HEK293 (cell line): ENCODE results near the gene C6orf141.

Experiments
- GFI1B ChIP-seq: fragments of 450-650 bp; formaldehyde crosslinking; IDR thresholded peaks from 2 replicates; pipeline ENCODE4 v1.5.1; 2016; ENCODE audit warnings: missing biosample characterization, missing genetic modification characterization
- GLIS2 ChIP-seq: fragments of 450-650 bp; formaldehyde crosslinking; IDR thresholded peaks from 2 replicates; pipeline ENCODE4 v1.5.1; 2016; ENCODE audit warnings: missing biosample characterization, missing genetic modification characterization
- IKZF3 ChIP-seq: fragments of 450-650 bp; IDR thresholded peaks from 2 replicates; pipeline ENCODE4 v1.5.0; 2018; ENCODE audit warnings: missing biosample characterization, mild to moderate bottlenecking, missing genetic modification characterization, moderate library complexity
- INSM2 ChIP-seq: fragments of 450-650 bp; formaldehyde crosslinking; IDR thresholded peaks from 2 replicates; pipeline ENCODE4 v1.5.1; 2016; ENCODE audit warnings: missing biosample characterization, missing genetic modification characterization
- KLF1 ChIP-seq: fragments of 450-650 bp; formaldehyde crosslinking; IDR thresholded peaks from 2 replicates; pipeline ENCODE4 v1.5.1; 2016; ENCODE audit warnings: missing biosample characterization, missing genetic modification characterization
- SP2 ChIP-seq: fragments of 450-650 bp; formaldehyde crosslinking; IDR thresholded peaks from 2 replicates; pipeline ENCODE4 v1.5.1; 2016; ENCODE audit warnings: missing biosample characterization, missing genetic modification characterization
- TSHZ1 ChIP-seq: fragments of 450-650 bp; formaldehyde crosslinking; IDR thresholded peaks from 2 replicates; pipeline ENCODE4 v1.5.1; 2016; ENCODE audit warnings: missing biosample characterization, missing genetic modification characterization, borderline replicate concordance
- WT1 ChIP-seq: fragments of 450-650 bp; formaldehyde crosslinking; IDR thresholded peaks from 2 replicates; pipeline ENCODE4 v1.5.1; 2016; ENCODE audit warnings: missing biosample characterization, missing genetic modification characterization
- ZBTB8A ChIP-seq: fragments of 450-650 bp; formaldehyde crosslinking; IDR thresholded peaks from 2 replicates; pipeline ENCODE4 v1.5.1; 2016; ENCODE audit warnings: missing biosample characterization, missing genetic modification characterization
- ZFP3 ChIP-seq: fragments of 450-650 bp; formaldehyde crosslinking; IDR thresholded peaks from 2 replicates; pipeline ENCODE4 v1.5.1; 2016; ENCODE audit warnings: low read depth, missing biosample characterization, missing genetic modification characterization
- ZFP69B ChIP-seq: fragments of 450-650 bp; formaldehyde crosslinking; IDR thresholded peaks from 2 replicates; pipeline ENCODE4 v1.5.1; 2016; ENCODE audit warnings: missing biosample characterization, missing genetic modification characterization
- ZNF157 ChIP-seq: fragments of 450-650 bp; formaldehyde crosslinking; IDR thresholded peaks from 2 replicates; pipeline ENCODE4 v1.5.1; 2016; ENCODE audit warnings: missing biosample characterization, missing genetic modification characterization
- ZNF16 ChIP-seq: fragments of 450-650 bp; formaldehyde crosslinking; IDR thresholded peaks from 2 replicates; pipeline ENCODE4 v1.5.1; 2016; ENCODE audit warnings: low read depth, missing biosample characterization, missing genetic modification characterization
- ZNF214 ChIP-seq: fragments of 450-650 bp; formaldehyde crosslinking; IDR thresholded peaks from 2 replicates; pipeline ENCODE4 v1.5.1; 2017; ENCODE audit warnings: missing biosample characterization, mild to moderate bottlenecking, missing genetic modification characterization, borderline replicate concordance
- ZNF23 ChIP-seq: fragments of 450-650 bp; formaldehyde crosslinking; IDR thresholded peaks from 2 replicates; pipeline ENCODE4 v1.5.1; 2016; ENCODE audit warnings: missing biosample characterization, missing genetic modification characterization, borderline replicate concordance
- ZNF248 ChIP-seq: fragments of 450-650 bp; formaldehyde crosslinking; IDR thresholded peaks from 2 replicates; pipeline ENCODE4 v1.5.1; 2017; ENCODE audit warnings: missing biosample characterization, missing genetic modification characterization
- ZNF366 ChIP-seq: fragments of 450-650 bp; formaldehyde crosslinking; conservative IDR thresholded peaks from 2 replicates; pipeline ENCODE4 v1.5.1; 2016; ENCODE audit warnings: missing biosample characterization, missing genetic modification characterization
- ZSCAN16 ChIP-seq: fragments of 450-650 bp; formaldehyde crosslinking; IDR thresholded peaks from 2 replicates; pipeline ENCODE4 v1.5.1; 2016; ENCODE audit warnings: missing biosample characterization, missing genetic modification characterization
- ZSCAN5A ChIP-seq: fragments of 450-650 bp; formaldehyde crosslinking; IDR thresholded peaks from 2 replicates; pipeline ENCODE4 v1.5.1; 2016; ENCODE audit warnings: missing biosample characterization, missing genetic modification characterization
- TF ChIP-seq, protein P1 (sequence below): fragments of 450-650 bp; formaldehyde crosslinking; IDR thresholded peaks from 2 replicates; pipeline ENCODE4 v1.5.1; 2016; ENCODE audit warnings: missing biosample characterization, missing genetic modification characterization
- TF ChIP-seq, protein P2 (sequence below): fragments of 450-650 bp; formaldehyde crosslinking; IDR thresholded peaks from 2 replicates; pipeline ENCODE4 v1.5.1; 2017; ENCODE audit warnings: missing biosample characterization, missing genetic modification characterization
- TF ChIP-seq, protein P3 (sequence below): fragments of 450-650 bp; formaldehyde crosslinking; IDR thresholded peaks from 2 replicates; pipeline ENCODE4 v1.5.1; 2017; ENCODE audit warnings: missing biosample characterization, missing genetic modification characterization
- TF ChIP-seq, protein P4 (sequence below): fragments of 450-650 bp; formaldehyde crosslinking; IDR thresholded peaks from 2 replicates; pipeline ENCODE4 v1.5.1; 2016; ENCODE audit warnings: missing biosample characterization, missing genetic modification characterization
- TF ChIP-seq, protein P5 (sequence below): fragments of 450-650 bp; formaldehyde crosslinking; IDR thresholded peaks from 2 replicates; pipeline ENCODE4 v1.5.1; 2016; ENCODE audit warnings: missing biosample characterization, missing genetic modification characterization

Gene C6orf141

DNA sequence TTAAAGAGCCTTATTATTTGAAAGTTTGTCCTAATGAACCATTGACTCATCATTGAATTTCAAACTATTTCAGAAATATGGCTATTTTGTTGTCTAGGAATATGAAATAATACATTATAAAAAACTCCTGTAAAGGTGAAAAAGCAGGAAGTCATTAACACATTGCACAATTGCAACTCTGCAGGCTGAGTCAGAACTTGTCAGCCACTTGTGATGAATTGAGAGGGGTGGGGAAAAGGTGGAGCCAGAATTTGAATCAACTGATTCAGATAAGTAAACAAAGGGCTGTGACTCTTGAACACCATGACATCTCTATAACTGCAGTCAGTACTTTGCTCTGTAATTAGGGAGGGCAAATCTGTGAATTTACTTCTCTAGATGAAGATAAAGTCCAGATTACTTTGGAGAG, 6.0 kb downstream of the C6orf141 start (continued):
- TF ChIP-seq ZNF366 (tag by site-specific recombination) (peak; percentile 53), ZFP3 (tag by site-specific recombination) (no peak), INSM2 (tag by site-specific recombination) (no peak), ZFP69B (tag by site-specific recombination) (no peak), TSHZ1 (tag by site-specific recombination) (peak; percentile 81; the same call in 1 of the 2 replicates), ZBTB8A (tag by site-specific recombination) (no peak; the same call in 1 of the 2 replicates), ZNF23 (tag by site-specific recombination) (no peak), ZSCAN5A (no peak), ZNF16 (tag by site-specific recombination) (no peak), ZNF157 (no peak), ZNF214 (tag by site-specific recombination) (no peak), WT1 (tag by site-specific recombination) (peak; percentile 27; the same call in 1 of the 2 replicates), ZSCAN16 (tag by site-specific recombination) (no peak), KLF1 (tag by site-specific recombination) (peak; percentile 79), SP2 (peak; percentile 24; the same call in 1 of the 2 replicates), GFI1B (tag by site-specific recombination) (peak; percentile 89), ZNF248 (tag by site-specific recombination) (no peak), GLIS2 (no peak), IKZF3 (tag by site-specific recombination) (peak; percentile 28; the same call in 1 of the 2 replicates)
- TF ChIP-seq, protein P1, sequence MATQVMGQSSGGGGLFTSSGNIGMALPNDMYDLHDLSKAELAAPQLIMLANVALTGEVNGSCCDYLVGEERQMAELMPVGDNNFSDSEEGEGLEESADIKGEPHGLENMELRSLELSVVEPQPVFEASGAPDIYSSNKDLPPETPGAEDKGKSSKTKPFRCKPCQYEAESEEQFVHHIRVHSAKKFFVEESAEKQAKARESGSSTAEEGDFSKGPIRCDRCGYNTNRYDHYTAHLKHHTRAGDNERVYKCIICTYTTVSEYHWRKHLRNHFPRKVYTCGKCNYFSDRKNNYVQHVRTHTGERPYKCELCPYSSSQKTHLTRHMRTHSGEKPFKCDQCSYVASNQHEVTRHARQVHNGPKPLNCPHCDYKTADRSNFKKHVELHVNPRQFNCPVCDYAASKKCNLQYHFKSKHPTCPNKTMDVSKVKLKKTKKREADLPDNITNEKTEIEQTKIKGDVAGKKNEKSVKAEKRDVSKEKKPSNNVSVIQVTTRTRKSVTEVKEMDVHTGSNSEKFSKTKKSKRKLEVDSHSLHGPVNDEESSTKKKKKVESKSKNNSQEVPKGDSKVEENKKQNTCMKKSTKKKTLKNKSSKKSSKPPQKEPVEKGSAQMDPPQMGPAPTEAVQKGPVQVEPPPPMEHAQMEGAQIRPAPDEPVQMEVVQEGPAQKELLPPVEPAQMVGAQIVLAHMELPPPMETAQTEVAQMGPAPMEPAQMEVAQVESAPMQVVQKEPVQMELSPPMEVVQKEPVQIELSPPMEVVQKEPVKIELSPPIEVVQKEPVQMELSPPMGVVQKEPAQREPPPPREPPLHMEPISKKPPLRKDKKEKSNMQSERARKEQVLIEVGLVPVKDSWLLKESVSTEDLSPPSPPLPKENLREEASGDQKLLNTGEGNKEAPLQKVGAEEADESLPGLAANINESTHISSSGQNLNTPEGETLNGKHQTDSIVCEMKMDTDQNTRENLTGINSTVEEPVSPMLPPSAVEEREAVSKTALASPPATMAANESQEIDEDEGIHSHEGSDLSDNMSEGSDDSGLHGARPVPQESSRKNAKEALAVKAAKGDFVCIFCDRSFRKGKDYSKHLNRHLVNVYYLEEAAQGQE, result no peak
- TF ChIP-seq, protein P2, sequence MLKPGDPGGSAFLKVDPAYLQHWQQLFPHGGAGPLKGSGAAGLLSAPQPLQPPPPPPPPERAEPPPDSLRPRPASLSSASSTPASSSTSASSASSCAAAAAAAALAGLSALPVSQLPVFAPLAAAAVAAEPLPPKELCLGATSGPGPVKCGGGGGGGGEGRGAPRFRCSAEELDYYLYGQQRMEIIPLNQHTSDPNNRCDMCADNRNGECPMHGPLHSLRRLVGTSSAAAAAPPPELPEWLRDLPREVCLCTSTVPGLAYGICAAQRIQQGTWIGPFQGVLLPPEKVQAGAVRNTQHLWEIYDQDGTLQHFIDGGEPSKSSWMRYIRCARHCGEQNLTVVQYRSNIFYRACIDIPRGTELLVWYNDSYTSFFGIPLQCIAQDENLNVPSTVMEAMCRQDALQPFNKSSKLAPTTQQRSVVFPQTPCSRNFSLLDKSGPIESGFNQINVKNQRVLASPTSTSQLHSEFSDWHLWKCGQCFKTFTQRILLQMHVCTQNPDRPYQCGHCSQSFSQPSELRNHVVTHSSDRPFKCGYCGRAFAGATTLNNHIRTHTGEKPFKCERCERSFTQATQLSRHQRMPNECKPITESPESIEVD (tag by site-specific recombination), result peak; percentile 76
- TF ChIP-seq, protein P3, sequence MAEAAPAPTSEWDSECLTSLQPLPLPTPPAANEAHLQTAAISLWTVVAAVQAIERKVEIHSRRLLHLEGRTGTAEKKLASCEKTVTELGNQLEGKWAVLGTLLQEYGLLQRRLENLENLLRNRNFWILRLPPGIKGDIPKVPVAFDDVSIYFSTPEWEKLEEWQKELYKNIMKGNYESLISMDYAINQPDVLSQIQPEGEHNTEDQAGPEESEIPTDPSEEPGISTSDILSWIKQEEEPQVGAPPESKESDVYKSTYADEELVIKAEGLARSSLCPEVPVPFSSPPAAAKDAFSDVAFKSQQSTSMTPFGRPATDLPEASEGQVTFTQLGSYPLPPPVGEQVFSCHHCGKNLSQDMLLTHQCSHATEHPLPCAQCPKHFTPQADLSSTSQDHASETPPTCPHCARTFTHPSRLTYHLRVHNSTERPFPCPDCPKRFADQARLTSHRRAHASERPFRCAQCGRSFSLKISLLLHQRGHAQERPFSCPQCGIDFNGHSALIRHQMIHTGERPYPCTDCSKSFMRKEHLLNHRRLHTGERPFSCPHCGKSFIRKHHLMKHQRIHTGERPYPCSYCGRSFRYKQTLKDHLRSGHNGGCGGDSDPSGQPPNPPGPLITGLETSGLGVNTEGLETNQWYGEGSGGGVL (tag by site-specific recombination), result no peak
- TF ChIP-seq, protein P4, sequence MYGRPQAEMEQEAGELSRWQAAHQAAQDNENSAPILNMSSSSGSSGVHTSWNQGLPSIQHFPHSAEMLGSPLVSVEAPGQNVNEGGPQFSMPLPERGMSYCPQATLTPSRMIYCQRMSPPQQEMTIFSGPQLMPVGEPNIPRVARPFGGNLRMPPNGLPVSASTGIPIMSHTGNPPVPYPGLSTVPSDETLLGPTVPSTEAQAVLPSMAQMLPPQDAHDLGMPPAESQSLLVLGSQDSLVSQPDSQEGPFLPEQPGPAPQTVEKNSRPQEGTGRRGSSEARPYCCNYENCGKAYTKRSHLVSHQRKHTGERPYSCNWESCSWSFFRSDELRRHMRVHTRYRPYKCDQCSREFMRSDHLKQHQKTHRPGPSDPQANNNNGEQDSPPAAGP (tag by site-specific recombination), result peak; percentile 91
- TF ChIP-seq, protein P5, sequence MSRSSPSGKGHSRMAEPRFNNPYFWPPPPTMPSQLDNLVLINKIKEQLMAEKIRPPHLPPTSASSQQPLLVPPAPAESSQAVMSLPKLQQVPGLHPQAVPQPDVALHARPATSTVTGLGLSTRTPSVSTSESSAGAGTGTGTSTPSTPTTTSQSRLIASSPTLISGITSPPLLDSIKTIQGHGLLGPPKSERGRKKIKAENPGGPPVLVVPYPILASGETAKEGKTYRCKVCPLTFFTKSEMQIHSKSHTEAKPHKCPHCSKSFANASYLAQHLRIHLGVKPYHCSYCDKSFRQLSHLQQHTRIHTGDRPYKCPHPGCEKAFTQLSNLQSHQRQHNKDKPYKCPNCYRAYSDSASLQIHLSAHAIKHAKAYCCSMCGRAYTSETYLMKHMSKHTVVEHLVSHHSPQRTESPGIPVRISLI (tag by site-specific recombination), result peak; percentile 94
